KOPT-K1 (cell line): Measurements from ENCODE around the gene KRTAP6-1.

Source experiments
- H3K27ac ChIP-seq: fragments of 200-600 bp; sonication (generic); 2 replicates; pipeline ENCODE4 v1.5.1; 2016; ENCODE audit warnings: antibody characterized with exemption, mild to moderate bottlenecking, low read depth, low read length; ENCODE audit not compliant: poor library complexity, severe bottlenecking
- H3K36me3 ChIP-seq: fragments of 200-600 bp; sonication (generic); 2 replicates; pipeline ENCODE4 v1.5.1; 2017; ENCODE audit warnings: antibody characterized with exemption, mild to moderate bottlenecking, low read length, moderate library complexity; ENCODE audit not compliant: insufficient read depth
- H3K9me3 ChIP-seq: fragments of 200-600 bp; sonication (generic); 2 replicates; pipeline ENCODE4 v1.5.1; 2017; ENCODE audit warnings: antibody characterized with exemption, low read length, mild to moderate bottlenecking; ENCODE audit not compliant: insufficient read depth, poor library complexity, severe bottlenecking

KRTAP6-1 gene

GRCh38 chr21:30613836-30614235, at the start of gene KRTAP6-1:
Gene KRTAP6-1, minus strand, starts transcription at chr21:30613930. Its CDS starts 26 bp downstream, at chr21:30613904.
- H3K27ac ChIP-seq: no peak within 1 kb of the TSS

DNA sequence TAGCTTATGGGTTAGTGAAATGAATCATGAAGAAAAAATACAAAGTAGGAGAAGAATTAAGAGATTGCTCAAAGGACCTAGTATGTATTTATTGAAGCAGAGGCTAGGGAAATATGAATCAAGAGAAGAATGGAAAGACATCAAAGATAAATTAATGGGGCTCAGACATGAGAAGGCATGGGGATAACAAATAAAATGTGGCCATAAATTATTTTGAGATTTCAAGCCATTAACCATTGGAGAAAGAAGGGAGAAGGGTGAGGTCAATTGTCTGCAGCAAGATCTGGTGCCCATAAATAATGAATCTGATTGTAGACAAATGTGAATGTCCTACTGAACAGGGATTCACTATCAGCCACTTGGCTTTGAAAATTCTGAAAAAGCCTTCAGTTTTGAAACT, 39.2 kb upstream of the KRTAP6-1 start:
- no peaks in the 10 kb centered on the region for H3K9me3 ChIP-seq
- H3K27ac ChIP-seq: no peak overlapping the region
- H3K36me3 ChIP-seq: no peaks in the 10 kb centered on the region

More at GRCh38 chr21:30613836-30614235, at the start of gene KRTAP6-1:
- H3K36me3 ChIP-seq: no peaks in the 10 kb centered on the region
- H3K9me3 ChIP-seq: no peaks in the 10 kb centered on the region

GRCh38 chr21:30646904-30647414, 33.2 kb upstream of the KRTAP6-1 start:
- Histone ChIP-seq H3K9me3 (no peaks in the 10 kb centered on the region), H3K36me3 (no peaks in the 10 kb centered on the region), H3K27ac (no peak overlapping the region)

DNA sequence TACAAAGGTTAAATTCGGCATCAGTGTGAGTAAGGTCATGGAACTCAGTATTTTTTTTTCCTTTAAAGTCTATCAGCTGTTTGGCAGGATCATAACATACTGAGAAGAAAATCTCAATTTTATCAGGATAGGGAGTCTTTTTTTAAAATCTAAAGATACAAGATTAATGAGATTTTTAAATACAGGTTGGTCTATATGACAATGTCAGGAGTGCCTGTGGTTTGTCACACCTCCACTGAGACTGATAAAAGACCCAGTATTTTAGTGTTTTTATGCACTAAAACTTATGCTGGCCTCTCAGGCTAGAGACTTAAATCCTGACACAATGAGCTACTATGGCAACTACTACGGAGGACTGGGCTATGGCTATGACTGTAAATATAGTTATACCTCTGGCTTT, 28.8 kb upstream of the KRTAP6-1 start, which contains the start of gene KRTAP20-3:
Gene KRTAP20-3, plus strand, starts transcription at position 301 of the 400 bp plus-strand sequence.
- Histone ChIP-seq H3K9me3 (no peaks in the 10 kb centered on the region), H3K36me3 (no peaks in the 10 kb centered on the region), H3K27ac (no peak within 1 kb of the TSS)

GRCh38 chr21:30638686-30639085, 25.0 kb upstream of the KRTAP6-1 start:
- no peak overlapping the region for H3K27ac ChIP-seq
- no peaks in the 10 kb centered on the region for H3K9me3 ChIP-seq
- no peaks in the 10 kb centered on the region for H3K36me3 ChIP-seq

GRCh38 chr21:30634906-30635305, 21.2 kb upstream of the KRTAP6-1 start, which contains the start of gene KRTAP20-2:
Gene KRTAP20-2, plus strand, starts transcription at chr21:30635206. Its CDS starts 58 bp downstream, at chr21:30635264.
- H3K27ac ChIP-seq: no peak within 1 kb of the TSS
- no peaks in the 10 kb centered on the region for H3K36me3 ChIP-seq
- H3K9me3 ChIP-seq: no peaks in the 10 kb centered on the region

DNA sequence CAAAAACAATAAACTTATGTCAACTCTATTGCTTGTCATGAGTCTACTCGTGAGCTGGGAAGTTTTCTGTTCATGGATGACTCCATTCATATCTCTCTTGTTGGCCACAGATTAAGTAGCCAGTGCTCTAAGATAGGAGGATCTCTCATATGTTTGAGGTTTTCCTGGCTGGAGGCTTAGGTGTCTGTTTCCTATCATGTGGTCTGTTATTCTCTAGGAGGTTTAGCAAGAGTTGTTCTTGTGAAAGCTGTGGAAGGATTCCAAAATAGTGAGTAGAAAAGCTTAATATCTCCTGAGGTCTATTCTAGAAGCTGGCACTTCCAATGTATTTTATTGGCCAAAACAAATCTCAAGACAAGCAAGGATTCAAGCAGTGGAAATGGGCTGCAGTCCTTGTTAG, 15.5 kb upstream of the KRTAP6-1 start:
- peaks cover 18% of the 10 kb centered on the region for H3K9me3 ChIP-seq
- H3K27ac ChIP-seq: no peak overlapping the region

GRCh38 chr21:30628109-30628508, 14.4 kb upstream of the KRTAP6-1 start:
- Histone ChIP-seq H3K27ac (no peak overlapping the region), H3K9me3 (peaks cover 19% of the 10 kb centered on the region)

More for the DNA sequence above, 15.5 kb upstream of the KRTAP6-1 start:
- no peaks in the 10 kb centered on the region for H3K36me3 ChIP-seq

DNA sequence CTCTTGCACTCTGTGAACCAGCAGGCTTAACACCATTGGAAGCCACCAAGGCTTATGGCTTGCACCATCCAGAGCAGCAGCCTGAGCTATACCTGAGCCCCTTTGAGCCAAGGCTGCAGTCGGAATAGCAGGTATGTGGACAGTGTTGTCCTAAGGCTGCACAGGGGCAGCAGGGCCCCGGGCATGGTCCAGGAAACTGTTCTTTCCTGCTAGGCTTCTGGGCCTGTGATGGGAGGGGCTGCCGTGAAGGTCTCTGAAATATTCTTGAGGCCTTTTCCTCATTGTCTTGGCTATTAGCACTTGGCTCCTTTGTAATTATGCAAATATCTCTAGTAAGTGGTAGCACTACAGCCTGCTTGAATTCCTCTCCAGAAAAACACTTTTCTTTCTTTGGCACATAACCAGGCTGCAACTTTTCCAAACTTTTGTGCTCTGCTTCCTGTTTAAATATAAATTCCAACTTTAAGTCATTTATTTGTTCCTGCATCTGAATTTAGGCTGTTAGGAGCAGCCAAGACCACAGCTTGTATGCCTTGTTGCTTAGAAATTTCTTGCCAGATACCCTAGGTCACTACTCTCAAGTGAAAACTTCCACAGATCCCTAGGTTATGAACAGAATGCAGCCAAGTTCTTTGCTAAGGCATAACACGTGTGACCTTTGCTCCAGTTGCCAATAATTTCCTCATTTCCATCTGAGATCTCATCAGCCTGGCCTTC, 11.9 kb upstream of the KRTAP6-1 start:
- peaks cover 19% of the 10 kb centered on the region for H3K9me3 ChIP-seq
- H3K27ac ChIP-seq: no peak overlapping the region
- H3K36me3 ChIP-seq: no peaks in the 10 kb centered on the region

More at GRCh38 chr21:30628109-30628508, 14.4 kb upstream of the KRTAP6-1 start:
- no peaks in the 10 kb centered on the region for H3K36me3 ChIP-seq

- no peaks in the 10 kb centered on the region for H3K36me3 ChIP-seq
- peaks cover 19% of the 10 kb centered on the region for H3K9me3 ChIP-seq
- no peak overlapping the region for H3K27ac ChIP-seq
Observed at GRCh38 chr21:30623362-30623761, 9.6 kb upstream of the KRTAP6-1 start.

- Histone ChIP-seq H3K9me3 (peaks cover 15% of the 10 kb centered on the region), H3K27ac (no peak within 1 kb of the TSS), H3K36me3 (no peaks in the 10 kb centered on the region)
Observed at GRCh38 chr21:30620522-30620921, 6.8 kb upstream of the KRTAP6-1 start, which contains the start of gene KRTAP20-4. Gene KRTAP20-4, plus strand, starts transcription at chr21:30620627.

DNA sequence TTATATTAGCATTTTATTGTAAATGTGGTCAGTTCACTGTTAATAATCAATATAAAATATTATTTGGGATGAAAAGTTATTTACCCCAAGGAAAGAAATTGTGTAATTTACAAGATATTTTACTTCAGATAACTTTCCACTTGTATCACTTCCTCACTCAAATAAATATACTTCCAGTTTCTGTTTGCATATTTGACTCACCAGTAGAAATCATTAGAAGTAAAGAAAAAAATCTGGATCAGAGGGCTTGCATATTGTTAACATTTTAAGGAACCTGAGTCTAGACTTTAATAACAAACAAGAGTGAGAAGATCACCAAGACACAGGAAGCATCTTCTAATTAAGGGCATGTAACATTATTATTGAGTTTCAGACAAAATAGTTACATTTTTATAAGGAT, 6.3 kb upstream of the KRTAP6-1 start:
- Histone ChIP-seq H3K27ac (no peak overlapping the region), H3K36me3 (no peaks in the 10 kb centered on the region), H3K9me3 (peaks cover 11% of the 10 kb centered on the region)

DNA sequence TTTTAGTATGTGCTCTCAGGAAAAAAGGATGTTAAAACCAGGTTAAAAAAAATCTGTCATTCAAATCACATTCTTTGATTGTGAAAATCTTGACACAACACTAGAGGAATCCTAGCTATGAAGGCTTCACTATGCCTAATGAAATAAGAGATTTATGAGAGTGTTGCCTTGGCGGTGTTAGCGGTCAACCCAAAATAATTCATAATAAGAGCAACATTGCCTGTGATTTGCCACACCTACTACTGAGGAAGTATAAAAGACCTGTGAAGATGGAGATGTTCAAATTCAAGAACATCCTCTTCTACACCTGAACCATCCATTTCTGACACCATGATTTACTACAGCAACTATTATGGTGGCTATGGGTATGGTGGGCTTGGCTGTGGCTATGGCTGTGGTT, 2.4 kb upstream of the KRTAP6-1 start, which contains the start of gene KRTAP20-1:
Gene KRTAP20-1, plus strand, starts transcription at position 301 of the 400 bp plus-strand sequence. Its CDS starts 30 bp downstream, at position 331.
- Histone ChIP-seq H3K27ac (no peak within 1 kb of the TSS), H3K36me3 (no peaks in the 10 kb centered on the region), H3K9me3 (no peaks in the 10 kb centered on the region)

DNA sequence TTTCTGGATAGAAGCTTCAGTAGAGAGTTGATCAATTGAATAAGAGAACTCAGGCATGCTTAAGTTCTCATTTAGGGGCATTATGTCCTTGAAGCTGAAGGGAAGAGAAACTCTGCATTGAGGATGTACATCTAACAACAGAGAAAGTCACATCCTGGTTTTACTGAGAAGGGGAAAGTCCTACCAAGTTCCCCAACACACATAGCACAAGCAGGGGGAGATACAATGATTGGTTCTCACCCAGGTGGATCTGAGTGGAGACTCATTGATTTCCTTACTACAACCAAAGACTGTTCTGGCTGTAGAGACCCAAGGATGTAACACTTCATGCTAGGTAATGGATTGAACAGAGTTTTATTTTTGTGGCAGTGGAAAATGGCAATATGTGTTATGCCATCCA, 1.5 kb upstream of the KRTAP6-1 start:
- Histone ChIP-seq H3K27ac (no peak overlapping the region), H3K9me3 (no peaks in the 10 kb centered on the region), H3K36me3 (no peaks in the 10 kb centered on the region)

- Histone ChIP-seq H3K9me3 (no peaks in the 10 kb centered on the region), H3K27ac (no peak overlapping the region), H3K36me3 (no peaks in the 10 kb centered on the region)
Observed at GRCh38 chr21:30612132-30612531, 1.6 kb downstream of the KRTAP6-1 start.
